WTC11 (cell line): ENCODE data around the gene SPEF1.

Experiments
- CBFB ChIP-seq: sonication (generic); formaldehyde crosslinking; IDR thresholded peaks from 2 replicates; pipeline ENCODE4 v1.8.1; 2022; ENCODE audit warnings: mild to moderate bottlenecking, low read depth, missing genetic modification reagents
- FOXJ3 ChIP-seq: sonication (generic); formaldehyde crosslinking; IDR thresholded peaks from 2 replicates; pipeline ENCODE4 v1.9.0; 2021; ENCODE audit warnings: missing genetic modification reagents, mild to moderate bottlenecking, borderline replicate concordance
- TF ChIP-seq, protein P1 (sequence below): fragments of 200-600 bp; IDR thresholded peaks from 2 replicates; pipeline ENCODE4 v1.8.0; 2022; ENCODE audit warnings: antibody characterized with exemption
- TF ChIP-seq, protein P2 (sequence below): sonication (generic); formaldehyde crosslinking; IDR thresholded peaks from 2 replicates; pipeline ENCODE4 v1.8.1; 2023; ENCODE audit warnings: mild to moderate bottlenecking, missing genetic modification reagents, moderate library complexity
- TF ChIP-seq, protein P3 (sequence below): sonication (generic); formaldehyde crosslinking; IDR thresholded peaks from 2 replicates; pipeline ENCODE4 v1.8.0; 2022; ENCODE audit warnings: mild to moderate bottlenecking, missing genetic modification reagents
- TF ChIP-seq, protein P4 (sequence below): sonication (generic); formaldehyde crosslinking; IDR thresholded peaks from 2 replicates; pipeline ENCODE4 v1.8.0; 2022; ENCODE audit warnings: missing genetic modification reagents
- TF ChIP-seq, protein P5 (sequence below): sonication (generic); formaldehyde crosslinking; IDR thresholded peaks from 2 replicates; pipeline ENCODE4 v1.8.1; 2022; ENCODE audit warnings: missing genetic modification reagents, borderline replicate concordance

DNA sequence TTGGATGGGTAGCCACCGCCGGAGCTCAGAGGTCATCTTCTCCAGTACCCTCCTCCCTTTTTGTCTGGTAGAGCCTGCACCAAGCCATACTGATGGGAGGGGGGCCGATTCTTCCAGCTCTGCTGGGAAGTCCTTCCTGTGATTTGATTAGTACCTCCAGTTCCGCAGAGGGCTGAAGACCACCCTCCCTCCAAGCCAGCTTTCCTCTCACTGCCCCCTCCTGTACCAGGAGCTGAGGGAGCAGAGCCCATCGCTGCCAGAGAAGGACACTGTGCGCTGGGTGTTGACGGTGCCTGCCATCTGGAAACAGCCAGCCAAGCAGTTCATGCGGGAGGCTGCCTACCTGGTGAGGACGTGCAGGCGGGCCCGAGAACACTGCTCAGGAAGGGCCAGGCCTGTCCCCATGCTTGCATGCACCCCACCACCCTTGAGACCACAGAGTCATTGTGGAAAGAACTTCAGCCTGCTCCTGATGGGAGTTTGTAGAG is 35.5 kb downstream of the SPEF1 start:
- TF ChIP-seq CBFB (CRISPR knock-in tag) (no peak), FOXJ3 (no peak)
- TF ChIP-seq, protein P1, sequence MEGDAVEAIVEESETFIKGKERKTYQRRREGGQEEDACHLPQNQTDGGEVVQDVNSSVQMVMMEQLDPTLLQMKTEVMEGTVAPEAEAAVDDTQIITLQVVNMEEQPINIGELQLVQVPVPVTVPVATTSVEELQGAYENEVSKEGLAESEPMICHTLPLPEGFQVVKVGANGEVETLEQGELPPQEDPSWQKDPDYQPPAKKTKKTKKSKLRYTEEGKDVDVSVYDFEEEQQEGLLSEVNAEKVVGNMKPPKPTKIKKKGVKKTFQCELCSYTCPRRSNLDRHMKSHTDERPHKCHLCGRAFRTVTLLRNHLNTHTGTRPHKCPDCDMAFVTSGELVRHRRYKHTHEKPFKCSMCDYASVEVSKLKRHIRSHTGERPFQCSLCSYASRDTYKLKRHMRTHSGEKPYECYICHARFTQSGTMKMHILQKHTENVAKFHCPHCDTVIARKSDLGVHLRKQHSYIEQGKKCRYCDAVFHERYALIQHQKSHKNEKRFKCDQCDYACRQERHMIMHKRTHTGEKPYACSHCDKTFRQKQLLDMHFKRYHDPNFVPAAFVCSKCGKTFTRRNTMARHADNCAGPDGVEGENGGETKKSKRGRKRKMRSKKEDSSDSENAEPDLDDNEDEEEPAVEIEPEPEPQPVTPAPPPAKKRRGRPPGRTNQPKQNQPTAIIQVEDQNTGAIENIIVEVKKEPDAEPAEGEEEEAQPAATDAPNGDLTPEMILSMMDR: no peak
- TF ChIP-seq, protein P2, sequence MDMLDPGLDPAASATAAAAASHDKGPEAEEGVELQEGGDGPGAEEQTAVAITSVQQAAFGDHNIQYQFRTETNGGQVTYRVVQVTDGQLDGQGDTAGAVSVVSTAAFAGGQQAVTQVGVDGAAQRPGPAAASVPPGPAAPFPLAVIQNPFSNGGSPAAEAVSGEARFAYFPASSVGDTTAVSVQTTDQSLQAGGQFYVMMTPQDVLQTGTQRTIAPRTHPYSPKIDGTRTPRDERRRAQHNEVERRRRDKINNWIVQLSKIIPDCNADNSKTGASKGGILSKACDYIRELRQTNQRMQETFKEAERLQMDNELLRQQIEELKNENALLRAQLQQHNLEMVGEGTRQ (CRISPR knock-in tag): no peak; the same call in 1 of the 2 replicates
- TF ChIP-seq, protein P3, sequence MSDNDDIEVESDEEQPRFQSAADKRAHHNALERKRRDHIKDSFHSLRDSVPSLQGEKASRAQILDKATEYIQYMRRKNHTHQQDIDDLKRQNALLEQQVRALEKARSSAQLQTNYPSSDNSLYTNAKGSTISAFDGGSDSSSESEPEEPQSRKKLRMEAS (CRISPR knock-in tag): no peak
- TF ChIP-seq, protein P4, sequence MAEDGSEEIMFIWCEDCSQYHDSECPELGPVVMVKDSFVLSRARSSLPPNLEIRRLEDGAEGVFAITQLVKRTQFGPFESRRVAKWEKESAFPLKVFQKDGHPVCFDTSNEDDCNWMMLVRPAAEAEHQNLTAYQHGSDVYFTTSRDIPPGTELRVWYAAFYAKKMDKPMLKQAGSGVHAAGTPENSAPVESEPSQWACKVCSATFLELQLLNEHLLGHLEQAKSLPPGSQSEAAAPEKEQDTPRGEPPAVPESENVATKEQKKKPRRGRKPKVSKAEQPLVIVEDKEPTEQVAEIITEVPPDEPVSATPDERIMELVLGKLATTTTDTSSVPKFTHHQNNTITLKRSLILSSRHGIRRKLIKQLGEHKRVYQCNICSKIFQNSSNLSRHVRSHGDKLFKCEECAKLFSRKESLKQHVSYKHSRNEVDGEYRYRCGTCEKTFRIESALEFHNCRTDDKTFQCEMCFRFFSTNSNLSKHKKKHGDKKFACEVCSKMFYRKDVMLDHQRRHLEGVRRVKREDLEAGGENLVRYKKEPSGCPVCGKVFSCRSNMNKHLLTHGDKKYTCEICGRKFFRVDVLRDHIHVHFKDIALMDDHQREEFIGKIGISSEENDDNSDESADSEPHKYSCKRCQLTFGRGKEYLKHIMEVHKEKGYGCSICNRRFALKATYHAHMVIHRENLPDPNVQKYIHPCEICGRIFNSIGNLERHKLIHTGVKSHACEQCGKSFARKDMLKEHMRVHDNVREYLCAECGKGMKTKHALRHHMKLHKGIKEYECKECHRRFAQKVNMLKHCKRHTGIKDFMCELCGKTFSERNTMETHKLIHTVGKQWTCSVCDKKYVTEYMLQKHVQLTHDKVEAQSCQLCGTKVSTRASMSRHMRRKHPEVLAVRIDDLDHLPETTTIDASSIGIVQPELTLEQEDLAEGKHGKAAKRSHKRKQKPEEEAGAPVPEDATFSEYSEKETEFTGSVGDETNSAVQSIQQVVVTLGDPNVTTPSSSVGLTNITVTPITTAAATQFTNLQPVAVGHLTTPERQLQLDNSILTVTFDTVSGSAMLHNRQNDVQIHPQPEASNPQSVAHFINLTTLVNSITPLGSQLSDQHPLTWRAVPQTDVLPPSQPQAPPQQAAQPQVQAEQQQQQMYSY: no peak
- TF ChIP-seq, protein P5, sequence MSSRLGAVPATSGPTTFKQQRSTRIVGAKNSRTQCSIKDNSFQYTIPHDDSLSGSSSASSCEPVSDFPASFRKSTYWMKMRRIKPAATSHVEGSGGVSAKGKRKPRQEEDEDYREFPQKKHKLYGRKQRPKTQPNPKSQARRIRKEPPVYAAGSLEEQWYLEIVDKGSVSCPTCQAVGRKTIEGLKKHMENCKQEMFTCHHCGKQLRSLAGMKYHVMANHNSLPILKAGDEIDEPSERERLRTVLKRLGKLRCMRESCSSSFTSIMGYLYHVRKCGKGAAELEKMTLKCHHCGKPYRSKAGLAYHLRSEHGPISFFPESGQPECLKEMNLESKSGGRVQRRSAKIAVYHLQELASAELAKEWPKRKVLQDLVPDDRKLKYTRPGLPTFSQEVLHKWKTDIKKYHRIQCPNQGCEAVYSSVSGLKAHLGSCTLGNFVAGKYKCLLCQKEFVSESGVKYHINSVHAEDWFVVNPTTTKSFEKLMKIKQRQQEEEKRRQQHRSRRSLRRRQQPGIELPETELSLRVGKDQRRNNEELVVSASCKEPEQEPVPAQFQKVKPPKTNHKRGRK (CRISPR knock-in tag): no peak
